ENCODE data around the gene URM1.
"Not testable (repeated sequence)": the region's sequence is repeated elsewhere in the genome, so short reads cannot be mapped to it uniquely, and the experiment has no call there.

The URM1 gene

GRCh38 chr9:128409450-128409849 is 38.3 kb downstream of the URM1 start:
- no peak for DNase-seq (ENCODE audit: low spot score)

- DNase-seq (ENCODE audit: low spot score) = peak; percentile 82
Measured at GRCh38 chr9:128409978-128410377, 38.8 kb downstream of the URM1 start.

- DNase-seq (ENCODE audit: low spot score) = peak; percentile 70
Measured at GRCh38 chr9:128411364-128412119, 40.4 kb downstream of the URM1 start.

- DNase-seq (ENCODE audit: low spot score) = peak; percentile 95
Measured at GRCh38 chr9:128412120-128412790, 41.1 kb downstream of the URM1 start.

GRCh38 chr9:128413728-128414127 is 42.6 kb downstream of the URM1 start:
- DNase-seq (ENCODE audit: low spot score) = not testable (repeated sequence)

GRCh38 chr9:128414461-128414860 is 43.3 kb downstream of the URM1 start:
- DNase-seq (ENCODE audit: low spot score) = no peak

- no peak for DNase-seq (ENCODE audit: low spot score)
Measured at GRCh38 chr9:128415281-128415680, 44.1 kb downstream of the URM1 start.

- DNase-seq (ENCODE audit: low spot score) = no peak
Measured at GRCh38 chr9:128416014-128416413, 44.8 kb downstream of the URM1 start.

GRCh38 chr9:128416432-128417019 is 45.4 kb downstream of the URM1 start:
- DNase-seq (ENCODE audit: low spot score) = no peak

GRCh38 chr9:128419061-128419925 is 48.1 kb downstream of the URM1 start:
- peak; percentile 63 for DNase-seq (ENCODE audit: low spot score)

GRCh38 chr9:128420060-128420650 is 49.0 kb downstream of the URM1 start:
- peak; percentile 74 for DNase-seq (ENCODE audit: low spot score)

GRCh38 chr9:128420651-128421481 is 49.7 kb downstream of the URM1 start, which contains the start of gene CERCAM:
Gene CERCAM (plus strand): TSS chr9:128420857. CDS start chr9:128420878, 21 bp downstream.
- DNase-seq (ENCODE audit: low spot score) = peak; percentile 66

- DNase-seq (ENCODE audit: low spot score) = no peak
Measured at GRCh38 chr9:128421482-128421996, 50.4 kb downstream of the URM1 start.

- not testable (repeated sequence) for DNase-seq (ENCODE audit: low spot score)
Measured at GRCh38 chr9:128422022-128422782, 51.0 kb downstream of the URM1 start.

GRCh38 chr9:128422783-128423150 is 51.6 kb downstream of the URM1 start:
- no peak for DNase-seq (ENCODE audit: low spot score)

GRCh38 chr9:128423356-128423755 is 52.2 kb downstream of the URM1 start:
- DNase-seq (ENCODE audit: low spot score) = not testable (repeated sequence)

GRCh38 chr9:128424268-128424780 is 53.1 kb downstream of the URM1 start:
- DNase-seq (ENCODE audit: low spot score) = no peak

GRCh38 chr9:128428644-128429512 is 57.7 kb downstream of the URM1 start:
- no peak for DNase-seq (ENCODE audit: low spot score)

All from globus pallidus (tissue), 1 donor.